KBM-7 (cell line): ENCODE results near the gene ATF6B.

Experiments used
- DNase-seq: peaks from one replicate; pipeline ENCODE4 v3.0.0-alpha.2; 2015
- in situ Hi-C: fragments of 300-500 bp; cut with MboI; formaldehyde crosslinking; loops from 2 replicates; pipeline ENCODE4 v1.14.3; 2020; ENCODE audit warnings: low sequenced_read_pairs, low pct_unique_long_range_greater_than_20kb, mixed read lengths

The ATF6B gene

GRCh38 chr6:32087574-32088486, 40.2 kb downstream of the ATF6B start:
- in situ Hi-C loops, result no loop called here
- DNase-seq, result peak; percentile 63

DNA sequence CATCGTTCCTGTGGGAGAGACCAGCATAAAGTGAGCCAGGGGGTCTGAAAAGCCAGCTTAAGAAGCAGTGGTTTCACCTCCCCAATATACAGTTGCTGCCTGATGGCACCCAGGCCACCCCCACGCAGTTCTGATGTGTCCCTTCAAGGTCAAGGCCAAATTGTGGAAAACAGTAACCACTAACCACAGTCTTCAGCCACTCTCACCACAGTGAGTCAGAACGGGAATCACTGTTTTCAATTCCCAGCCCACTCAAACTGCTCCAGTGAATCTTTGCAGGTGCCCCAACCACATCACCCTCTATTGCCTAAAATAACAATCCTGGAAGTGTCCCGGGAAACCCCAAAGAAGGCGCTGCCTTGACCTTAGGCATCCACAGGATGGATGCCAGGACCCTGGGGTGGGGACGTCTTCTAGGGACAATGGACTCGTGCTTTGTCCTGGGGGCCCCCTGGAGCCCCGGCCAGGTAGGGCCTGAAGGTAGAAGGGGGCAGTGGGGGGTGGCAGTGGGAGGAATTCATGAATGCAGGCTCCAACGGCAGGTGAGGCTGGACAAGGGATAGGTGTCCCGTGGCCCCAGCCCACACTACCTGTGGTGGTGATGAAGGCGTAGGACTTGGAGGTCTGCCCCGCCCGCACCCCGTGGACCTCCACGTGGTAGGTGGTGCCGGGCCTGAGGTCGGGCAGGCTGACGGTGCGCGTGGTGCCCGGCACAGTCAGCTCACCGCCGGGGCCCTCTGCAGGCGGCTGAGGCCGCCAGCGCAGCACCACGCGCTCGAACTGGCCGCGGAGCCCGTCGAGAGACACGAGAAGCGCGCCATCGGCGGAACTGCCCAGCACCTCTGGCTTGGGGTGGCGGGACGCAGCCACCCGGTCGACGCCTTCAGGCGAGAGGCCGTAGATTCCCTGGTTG, 41.1 kb downstream of the ATF6B start:
- in situ Hi-C loops, result no loop called here
- DNase-seq, result no peak

DNA sequence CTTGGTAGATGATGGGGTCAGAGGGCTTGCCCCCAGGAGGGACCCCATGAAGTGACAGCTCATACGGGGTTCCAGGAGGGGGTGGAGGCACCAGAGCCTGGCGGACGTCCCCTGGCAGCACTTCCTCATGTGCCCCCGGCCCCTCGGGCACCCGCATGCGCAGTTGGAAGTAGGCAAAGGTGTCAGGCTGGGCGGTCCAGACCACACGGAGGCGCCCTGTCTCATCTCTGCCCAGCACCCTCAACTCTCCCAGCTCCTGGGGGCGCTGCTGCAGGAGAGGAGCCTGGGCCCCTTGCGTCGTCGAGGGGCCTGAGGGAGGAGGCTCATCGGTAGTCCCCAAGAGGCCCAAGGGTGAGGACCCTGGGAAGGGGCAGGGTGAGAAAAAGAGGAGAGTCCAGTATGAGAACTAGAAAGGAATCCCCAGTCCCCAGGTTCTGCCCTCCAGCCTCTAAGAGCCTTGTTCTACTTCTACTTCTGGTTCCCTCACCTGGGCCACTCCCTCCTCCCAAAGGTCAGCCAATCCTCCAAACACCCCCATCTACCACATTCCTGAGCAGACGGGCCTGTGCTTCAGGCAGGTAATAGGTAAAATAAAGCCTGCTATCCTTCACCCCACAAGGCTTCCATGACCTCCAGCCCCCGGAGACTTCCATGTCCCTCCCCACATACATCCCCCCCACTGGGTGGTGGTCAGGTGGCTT, 42.1 kb downstream of the ATF6B start:
- no peak for DNase-seq
- in situ Hi-C loops, result no loop called here

DNA sequence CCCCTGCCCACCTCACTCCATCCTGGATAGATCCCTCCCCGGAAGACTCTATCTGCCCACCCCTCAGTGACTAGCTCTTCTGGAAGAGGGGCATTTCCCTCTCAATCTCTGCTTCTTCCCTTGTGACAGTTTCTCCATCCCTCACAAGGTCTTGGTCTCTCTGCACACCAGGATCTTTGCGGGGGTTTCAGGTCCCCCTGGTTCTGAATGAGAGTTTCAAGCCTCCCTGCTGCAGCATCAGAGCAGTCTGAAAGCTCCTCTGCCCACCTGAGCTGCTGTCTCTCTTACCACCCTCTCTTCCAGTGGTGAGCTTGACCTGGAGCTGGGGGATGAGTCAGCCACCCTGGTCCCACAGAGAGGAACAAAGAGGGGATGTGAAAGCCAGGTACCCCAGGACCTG, 43.3 kb downstream of the ATF6B start:
- no peak for DNase-seq
- in situ Hi-C loops, result no loop called here

GRCh38 chr6:32083812-32084768, 44.0 kb downstream of the ATF6B start:
- no peak for DNase-seq
- in situ Hi-C loops, result no loop called here

DNA sequence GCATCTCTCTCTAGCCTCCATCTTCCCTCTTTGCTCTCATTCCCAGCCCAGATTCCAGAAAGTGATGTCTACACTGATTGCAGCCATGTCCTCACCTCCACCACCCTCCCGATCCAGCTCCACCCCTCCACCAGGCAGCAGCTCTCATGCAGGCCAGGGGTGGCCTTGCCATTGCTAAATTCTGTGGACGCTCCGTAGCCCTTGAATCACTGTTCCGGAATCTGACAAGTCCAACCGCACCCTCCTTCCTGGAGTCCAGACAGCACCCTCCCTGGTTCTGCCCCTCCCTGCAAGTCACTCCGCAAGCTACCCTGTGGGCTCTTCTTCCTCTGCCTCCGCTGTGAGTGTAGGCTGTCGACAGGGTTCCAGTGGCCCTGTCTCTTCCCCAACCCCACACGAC, 45.1 kb downstream of the ATF6B start:
- in situ Hi-C loops, result no loop called here
- no peak for DNase-seq

GRCh38 chr6:32082478-32082877, 45.6 kb downstream of the ATF6B start:
- no peak for DNase-seq
- in situ Hi-C loops, result no loop called here

GRCh38 chr6:32081168-32081990, 46.7 kb downstream of the ATF6B start:
- in situ Hi-C loops, result no loop called here
- DNase-seq, result peak; percentile 44

DNA sequence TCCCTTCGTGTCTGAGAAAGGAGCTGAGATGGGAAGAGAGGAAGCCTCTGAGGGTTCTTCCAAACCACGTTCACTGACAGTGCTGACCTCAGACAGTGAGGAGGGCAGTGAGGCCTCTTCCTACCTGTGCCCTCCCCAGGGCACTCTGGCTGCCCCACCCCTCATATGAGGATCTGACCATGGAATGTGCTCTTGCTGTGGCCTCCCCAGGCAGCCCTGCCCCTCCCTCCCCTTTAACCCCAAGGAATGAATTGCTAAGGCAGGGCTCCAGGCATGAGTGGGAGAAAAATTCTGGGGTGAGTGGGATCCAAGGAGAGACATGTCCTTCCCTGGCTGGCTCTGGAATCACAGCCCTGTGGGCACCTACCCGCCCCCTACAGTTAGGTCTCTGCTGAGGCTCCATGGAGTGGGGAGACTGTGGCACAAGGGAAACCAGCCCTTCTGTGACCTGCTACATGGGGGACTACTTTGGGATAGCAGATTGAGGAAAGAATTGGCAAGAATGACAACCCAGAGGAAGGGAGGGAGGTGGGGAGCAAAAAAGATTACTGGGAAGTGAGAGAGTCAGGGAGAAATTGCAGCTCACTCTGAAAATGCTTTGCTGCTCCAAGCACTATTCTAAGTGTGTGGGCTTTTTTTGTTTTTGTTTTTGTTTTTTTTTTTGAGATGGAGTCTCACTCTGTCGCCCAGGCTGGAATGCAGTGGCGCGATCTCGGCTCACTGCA, 48.3 kb downstream of the ATF6B start:
- DNase-seq, result no peak
- in situ Hi-C loops, result no loop called here

- in situ Hi-C loops, result no loop called here
- peak; percentile 48 for DNase-seq
Observed at GRCh38 chr6:32076321-32076809, 51.7 kb downstream of the ATF6B start.

DNA sequence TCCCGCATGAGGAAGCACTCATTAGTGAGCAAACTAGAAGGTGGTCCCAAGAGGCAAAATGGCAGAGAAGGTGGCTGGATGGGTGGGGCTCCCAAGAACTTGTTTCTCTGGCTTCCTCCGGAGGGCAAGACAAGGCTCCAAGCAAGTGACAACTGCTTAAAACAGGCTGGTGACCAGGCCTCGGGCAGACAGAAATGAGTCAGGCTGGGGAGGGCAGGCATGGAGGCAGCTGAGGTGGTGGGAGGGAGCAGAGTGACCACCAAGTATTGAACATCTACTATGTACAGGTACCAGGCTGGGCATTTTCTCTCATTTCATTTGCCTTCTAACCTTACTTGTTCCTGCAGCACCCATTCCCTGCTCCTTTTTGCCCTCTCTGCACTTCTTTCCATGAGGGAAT, 52.3 kb downstream of the ATF6B start:
- in situ Hi-C loops, result no loop called here

GRCh38 chr6:32074996-32075532, 53.0 kb downstream of the ATF6B start:
- no peak for DNase-seq
- in situ Hi-C loops, result no loop called here

More for the DNA sequence above, 52.3 kb downstream of the ATF6B start:
- no peak for DNase-seq

DNA sequence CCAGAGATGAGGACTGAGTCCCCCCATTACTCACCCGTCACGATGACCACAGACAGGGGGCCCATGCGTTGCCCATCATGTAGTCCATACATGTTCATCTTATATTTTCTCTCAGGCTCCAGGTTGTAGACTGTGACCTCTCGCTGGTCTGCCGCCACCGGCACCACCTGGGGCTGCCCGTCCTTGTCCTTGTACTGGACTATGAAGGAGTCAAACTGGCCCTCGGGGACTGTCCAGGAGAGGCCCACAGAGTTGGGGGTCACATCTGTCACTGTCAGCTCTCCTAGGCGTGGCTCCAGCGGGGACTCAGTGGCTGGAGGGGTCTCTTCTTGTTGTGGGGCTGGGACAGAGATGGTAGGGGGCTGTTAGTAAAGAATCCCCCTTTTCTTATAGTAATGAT, 54.4 kb downstream of the ATF6B start:
- in situ Hi-C loops, result no loop called here
- DNase-seq, result no peak

DNA sequence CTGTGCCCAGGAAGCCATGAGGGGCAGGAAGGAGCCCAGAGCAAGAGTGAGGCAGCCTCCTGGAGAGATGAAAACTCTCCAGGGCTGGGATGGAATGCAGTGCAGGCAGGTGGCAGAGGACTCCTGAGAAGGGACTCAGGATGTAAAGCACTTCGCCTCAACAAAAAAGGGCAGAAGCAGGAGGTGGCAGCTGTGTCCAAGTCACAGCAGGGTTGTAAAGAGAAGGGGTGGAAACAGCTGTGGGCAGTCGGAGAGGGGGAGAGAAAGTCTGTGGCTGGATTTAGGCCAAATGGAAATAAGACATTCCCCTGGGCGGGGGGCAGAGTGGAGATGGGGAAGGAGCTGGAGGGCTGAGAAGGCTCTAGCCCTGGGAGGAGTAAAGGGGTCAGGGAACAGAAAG, 54.9 kb downstream of the ATF6B start:
- DNase-seq, result no peak
- in situ Hi-C loops, result no loop called here

DNA sequence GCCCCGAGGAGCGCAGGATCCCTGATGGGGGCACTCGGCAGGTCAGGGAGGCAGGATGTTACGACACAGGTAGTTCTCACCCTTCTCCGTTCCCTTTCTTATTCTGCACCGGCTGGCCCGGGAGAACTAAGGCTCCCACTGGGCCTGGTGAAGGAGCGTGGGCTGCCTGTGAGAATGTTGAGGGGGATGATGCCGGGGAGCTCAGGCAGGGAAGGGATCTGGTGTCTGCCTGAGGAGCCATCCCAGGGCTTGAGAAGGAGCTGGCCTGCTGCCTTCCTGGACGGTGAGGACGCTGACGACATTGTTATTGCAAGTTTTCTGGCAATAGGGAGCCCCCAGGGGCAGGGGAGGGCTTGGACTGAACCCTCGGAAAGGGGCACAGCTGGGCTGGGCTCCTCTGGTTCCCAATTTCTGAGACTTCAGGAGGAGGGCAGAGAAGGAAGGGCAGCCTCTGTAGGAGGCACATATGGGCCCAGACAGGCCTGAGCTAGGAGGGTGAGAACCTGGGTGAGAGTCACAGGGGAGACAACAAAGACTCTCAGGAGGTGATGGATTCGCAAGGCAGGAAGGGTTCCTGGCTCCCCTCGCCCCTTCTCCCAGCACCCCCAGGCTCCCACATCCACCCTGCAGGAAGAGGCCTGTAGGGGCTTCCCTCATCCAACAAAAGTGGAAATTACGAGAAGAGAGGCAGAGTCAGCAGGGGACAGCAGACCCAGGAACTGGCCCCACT, 57.1 kb downstream of the ATF6B start:
- in situ Hi-C loops, result no loop called here
- no peak for DNase-seq

- in situ Hi-C loops, result no loop called here
- DNase-seq, result no peak
Observed at GRCh38 chr6:32069878-32070515, 58.0 kb downstream of the ATF6B start.
